ENCODE data around the gene KCNIP4.

GRCh38 chr4:21411086-21411485 is 537.5 kb downstream of the KCNIP4 start:
- no peak for TF ChIP-seq KDM1A (IDR thresholded peaks at IDR 0.05; ENCODE audit: borderline replicate concordance, low read length)
- TF ChIP-seq YY1 (IDR thresholded peaks at IDR 0.05; ENCODE audit: low read depth, low read length): no peak
- TF ChIP-seq CTCF (IDR thresholded peaks at IDR 0.05; ENCODE audit: control extremely low read depth in 1 of 3, insufficient read depth in 1 of 3, low read depth in 1 of 3, low read length in 3 of 3): no peak
- TF ChIP-seq RAD21 (IDR thresholded peaks at IDR 0.05 in 1 of 2, conservative IDR thresholded peaks at IDR 0.05 in 1 of 2; ENCODE audit: low read depth in 2 of 2, low read length in 2 of 2): no peak

Measured in H1 (cell line).